ENCODE data around the gene ETNK2. TPM values are rescaled to one million over a fixed set of nuclear protein-coding genes. Genes with fewer than 3 reads are reported as not detected.
A peak's percentile ranks its signal among the peaks of the same experiment; 100 is the strongest.
"Not testable (repeated sequence)": the region's sequence is repeated elsewhere in the genome, so short reads cannot be mapped to it uniquely, and the experiment has no call there.

ETNK2 gene
- total RNA-seq, 4 donors from 2014 or later = 5.6 to 15.3 (median 6.8) TPM

GRCh38 chr1:204091066-204091465, 60.8 kb downstream of the ETNK2 start:
- Histone ChIP-seq H3K4me1 (peaks cover 54 to 95% (median 89%) of the 10 kb centered on the region in 4 donors), H3K9me3 (no peaks in the 10 kb centered on the region), H3K27me3 (no peaks in the 10 kb centered on the region), H3K4me3 (no peak overlapping the region), H3K27ac (replicated peaks in 1 of 4) (peak overlapping the region; percentile 8 to 80 (median 42)), H3K36me3 (no peaks in the 10 kb centered on the region)
- TF ChIP-seq EP300 (IDR thresholded peaks at IDR 0.05) (no peak), CTCF (IDR thresholded peaks at IDR 0.05) (no peak), POLR2A (IDR thresholded peaks at IDR 0.05; ENCODE audit: low read depth) (no peak), POLR2AphosphoS5 (IDR thresholded peaks at IDR 0.05) (no peak)
- DNase-seq (ENCODE audit: extremely low spot score) = no peak
- WGBS = 93% methylated on average over 7 of the region's 7 CpGs
- intact Hi-C loops (cut with DNase I) = no loop called here

GRCh38 chr1:204090132-204090531, 61.7 kb downstream of the ETNK2 start:
- peaks cover 48 to 96% (median 90%) of the 10 kb centered on the region in 4 donors for H3K4me1 ChIP-seq
- DNase-seq (ENCODE audit: extremely low spot score); intact Hi-C loops (cut with DNase I); H3K27me3 ChIP-seq; H3K9me3 ChIP-seq; H3K4me3 ChIP-seq; H3K36me3 ChIP-seq: not testable (repeated sequence)
- H3K27ac ChIP-seq (replicated peaks in 1 of 4) = peak overlapping the region; percentile 76 to 80 (median 76)
- WGBS = 88% methylated on average over 3 of the region's 3 CpGs

GRCh38 chr1:204089044-204089751, 62.6 kb downstream of the ETNK2 start:
- no peak for DNase-seq (ENCODE audit: extremely low spot score)
- peaks cover 48 to 95% (median 87%) of the 10 kb centered on the region in 4 donors for H3K4me1 ChIP-seq
- WGBS = 60% methylated on average over 15 of the region's 15 CpGs
- H3K9me3 ChIP-seq = no peaks in the 10 kb centered on the region
- peak overlapping the region in 3 of 4 donors; percentile 12 to 27 (median 27) for H3K4me3 ChIP-seq
- intact Hi-C loops (cut with DNase I) = no loop called here
- H3K27me3 ChIP-seq = no peaks in the 10 kb centered on the region
- H3K27ac ChIP-seq (replicated peaks in 1 of 4) = peak overlapping the region; percentile 76 to 80 (median 76)
- no peaks in the 10 kb centered on the region for H3K36me3 ChIP-seq
- TF ChIP-seq CTCF (IDR thresholded peaks at IDR 0.05) (no peak), POLR2AphosphoS5 (IDR thresholded peaks at IDR 0.05) (peak in 1 of 2 donors; percentile 53), POLR2A (IDR thresholded peaks at IDR 0.05; ENCODE audit: low read depth) (no peak)

GRCh38 chr1:204088596-204088995, 63.2 kb downstream of the ETNK2 start:
- peak overlapping the region; percentile 76 to 80 (median 76) for H3K27ac ChIP-seq (replicated peaks in 1 of 4)
- no peaks in the 10 kb centered on the region for H3K36me3 ChIP-seq
- 76% methylated on average over 8 of the region's 8 CpGs for WGBS
- H3K4me3 ChIP-seq = peak overlapping the region; percentile 12 to 27 (median 16)
- no peak for DNase-seq (ENCODE audit: extremely low spot score)
- peaks cover 51 to 95% (median 87%) of the 10 kb centered on the region in 4 donors for H3K4me1 ChIP-seq
- H3K9me3 ChIP-seq = no peaks in the 10 kb centered on the region
- TF ChIP-seq CTCF (IDR thresholded peaks at IDR 0.05) = no peak
- TF ChIP-seq POLR2AphosphoS5 (IDR thresholded peaks at IDR 0.05) = no peak
- no peak for TF ChIP-seq POLR2A (IDR thresholded peaks at IDR 0.05; ENCODE audit: low read depth)
- TF ChIP-seq EP300 (IDR thresholded peaks at IDR 0.05) = no peak
- no peaks in the 10 kb centered on the region for H3K27me3 ChIP-seq
- intact Hi-C loops (cut with DNase I) = no loop called here

GRCh38 chr1:204087893-204088528, 63.8 kb downstream of the ETNK2 start:
- peaks cover 47 to 95% (median 87%) of the 10 kb centered on the region in 4 donors for H3K4me1 ChIP-seq
- TF ChIP-seq EP300 (IDR thresholded peaks at IDR 0.05) (no peak), POLR2A (IDR thresholded peaks at IDR 0.05; ENCODE audit: low read depth) (no peak), POLR2AphosphoS5 (IDR thresholded peaks at IDR 0.05) (no peak), CTCF (IDR thresholded peaks at IDR 0.05) (no peak)
- peak overlapping the region; percentile 76 to 80 (median 76) for H3K27ac ChIP-seq (replicated peaks in 1 of 4)
- no peaks in the 10 kb centered on the region for H3K9me3 ChIP-seq
- intact Hi-C loops (cut with DNase I) = no loop called here
- no peaks in the 10 kb centered on the region for H3K27me3 ChIP-seq
- 71% methylated on average over 7 of the region's 7 CpGs for WGBS
- DNase-seq (ENCODE audit: extremely low spot score) = no peak
- no peaks in the 10 kb centered on the region for H3K36me3 ChIP-seq
- peak overlapping the region in 3 of 4 donors; percentile 16 to 27 (median 17) for H3K4me3 ChIP-seq
